Panc1 (cell line): ENCODE measurements around the gene DMRT3.

Source experiments
- CTCF ChIP-seq: fragments of 450-650 bp; IDR thresholded peaks from 2 replicates; pipeline ENCODE4 v1.5.1; 2017; ENCODE audit warnings: mild to moderate bottlenecking
- SIN3A ChIP-seq: IDR thresholded peaks from 2 replicates; pipeline ENCODE4 v1.6.1; 2012; ENCODE audit warnings: low read depth, mild to moderate bottlenecking, low read length, moderate library complexity, borderline replicate concordance; ENCODE audit not compliant: insufficient read depth
- TCF7L2 ChIP-seq: IDR thresholded peaks from 2 replicates; pipeline ENCODE4 v1.6.1; 2011; ENCODE audit warnings: mild to moderate bottlenecking, low read depth, low read length, inconsistent platforms

GRCh38 chr9:995781-996180, 19.3 kb downstream of the DMRT3 start:
- TF ChIP-seq CTCF (no peak), TCF7L2 (no peak), SIN3A (no peak)
